Muscle layer of colon (tissue), 2 donors: Measurements from ENCODE around the gene GPR132.
"Not testable (repeated sequence)": the region's sequence is repeated elsewhere in the genome, so short reads cannot be mapped to it uniquely, and the experiment has no call there.

ENCODE experiments used
- H3K27ac ChIP-seq: one replicate; pipeline ENCODE4 v1.7.0; 2013; ENCODE audit warnings: low read depth, mild to moderate bottlenecking, low read length, moderate library complexity
- H3K27me3 ChIP-seq, 2 donors: one replicate each; pipeline ENCODE4 v1.7.0; 2013; ENCODE audit warnings: low read length in 2 of 2, mild to moderate bottlenecking in 2 of 2; ENCODE audit not compliant: insufficient read depth in 2 of 2, control insufficient read depth in 1 of 2
- H3K36me3 ChIP-seq: one replicate; pipeline ENCODE4 v1.7.0; 2013; ENCODE audit warnings: mild to moderate bottlenecking, low read length; ENCODE audit not compliant: insufficient read depth
- H3K4me1 ChIP-seq: one replicate; pipeline ENCODE4 v1.7.0; 2013; ENCODE audit warnings: mild to moderate bottlenecking, low read length; ENCODE audit not compliant: insufficient read depth
- H3K4me3 ChIP-seq, 2 donors: one replicate each; pipeline ENCODE4 v1.7.0; 2013; ENCODE audit warnings: low read length in 2 of 2, low read depth in 1 of 2, mild to moderate bottlenecking in 1 of 2, moderate library complexity in 1 of 2
- H3K9ac ChIP-seq: one replicate; pipeline ENCODE4 v1.7.0; 2013; ENCODE audit warnings: low read length
- H3K9me3 ChIP-seq: one replicate; pipeline ENCODE4 v1.7.0; 2013; ENCODE audit warnings: mild to moderate bottlenecking, low read length
- donor health status: abdominal sarcoma.
- donor health status: Adenocarcinoma of cecum.

GPR132 gene

GRCh38 chr14:105030194-105030593 lies 35.0 kb downstream of the GPR132 start:
- Histone ChIP-seq H3K27me3 (peaks cover 0 to 17% of the 10 kb centered on the region in 2 donors), H3K36me3 (no peaks in the 10 kb centered on the region), H3K9me3 (no peaks in the 10 kb centered on the region), H3K4me3 (no peak overlapping the region), H3K9ac (no peak overlapping the region), H3K4me1 (no peaks in the 10 kb centered on the region), H3K27ac (no peak overlapping the region)

DNA sequence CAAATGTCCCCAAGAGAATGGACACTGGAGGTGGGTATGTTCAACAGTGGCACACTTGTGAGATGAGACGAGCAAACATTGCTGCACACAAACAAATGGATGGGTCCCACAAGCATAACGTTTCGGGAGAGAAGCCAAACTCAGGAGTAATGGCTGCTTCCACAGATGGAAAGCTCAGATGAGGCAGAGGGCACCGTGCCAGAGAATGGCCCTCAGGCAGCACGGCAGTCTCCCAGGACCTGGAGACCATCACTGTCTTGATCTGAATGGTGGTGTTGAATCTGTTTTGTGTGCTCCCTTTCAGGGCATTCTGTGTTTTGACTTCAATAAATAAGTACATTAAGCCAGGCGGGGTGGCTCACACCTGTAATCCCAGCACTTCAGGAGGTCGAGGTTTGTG lies 35.8 kb downstream of the GPR132 start:
- Histone ChIP-seq H3K27me3 (peaks cover 0 to 12% of the 10 kb centered on the region in 2 donors), H3K4me3 (no peak overlapping the region), H3K4me1 (no peaks in the 10 kb centered on the region), H3K27ac (no peak overlapping the region), H3K9me3 (no peaks in the 10 kb centered on the region), H3K36me3 (no peaks in the 10 kb centered on the region), H3K9ac (no peak overlapping the region)

DNA sequence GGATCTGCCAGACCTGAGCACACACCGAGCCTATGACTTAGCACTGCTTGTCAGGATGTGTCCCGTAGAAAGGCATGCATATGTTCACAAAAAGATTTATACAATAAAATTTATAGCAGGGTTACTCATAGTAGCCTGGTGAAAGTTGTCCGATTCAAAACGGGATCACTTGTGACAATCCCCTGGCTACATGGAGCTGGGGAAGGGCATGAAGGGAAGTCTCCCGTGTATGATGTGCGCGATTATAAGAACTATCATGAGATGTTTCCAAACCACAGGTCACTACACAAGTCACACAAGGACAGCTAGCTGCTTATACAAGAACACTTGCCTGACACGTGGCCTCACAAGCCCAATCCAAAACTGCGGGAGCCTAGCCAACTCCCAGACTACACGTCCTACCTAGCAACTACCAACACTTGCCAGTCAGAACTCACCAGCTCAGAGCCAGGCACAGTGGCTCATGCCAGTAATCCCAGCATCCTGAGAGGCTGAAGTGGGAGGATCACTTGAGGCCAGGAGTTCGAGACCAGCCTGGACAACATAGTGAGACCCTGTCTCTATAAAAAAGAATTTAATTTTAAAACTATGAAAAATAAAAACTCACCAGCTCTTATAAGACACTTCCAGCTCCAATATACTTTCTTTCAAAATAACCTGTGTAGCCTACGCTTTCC lies 36.8 kb downstream of the GPR132 start:
- Histone ChIP-seq H3K4me1 (no peaks in the 10 kb centered on the region), H3K4me3 (no peak overlapping the region), H3K27me3 (peaks cover 0 to 2% of the 10 kb centered on the region in 2 donors), H3K36me3 (no peaks in the 10 kb centered on the region), H3K9ac (no peak overlapping the region), H3K9me3 (no peaks in the 10 kb centered on the region), H3K27ac (no peak overlapping the region)

DNA sequence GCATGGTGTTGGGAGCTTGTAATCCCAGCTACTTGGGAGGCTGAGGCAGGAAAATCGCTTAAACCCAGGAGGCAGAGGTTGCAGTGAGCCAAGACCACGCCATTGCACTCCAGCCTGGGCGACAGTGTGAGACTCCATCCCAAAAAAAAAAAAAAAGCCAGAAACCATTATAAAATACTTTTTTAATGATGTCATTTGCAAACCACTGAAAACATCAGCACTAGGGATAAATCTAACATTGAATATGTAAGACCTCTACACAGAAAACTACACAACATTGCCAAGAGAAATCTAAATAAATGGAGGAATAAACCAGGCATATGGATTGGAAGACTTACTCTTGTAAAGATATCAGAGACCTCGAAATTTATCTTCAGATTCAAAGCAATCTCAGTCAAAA lies 37.5 kb downstream of the GPR132 start:
- H3K9ac ChIP-seq, H3K9me3 ChIP-seq, H3K27ac ChIP-seq, H3K36me3 ChIP-seq, H3K4me3 ChIP-seq, H3K4me1 ChIP-seq, H3K27me3 ChIP-seq: not testable (repeated sequence)

DNA sequence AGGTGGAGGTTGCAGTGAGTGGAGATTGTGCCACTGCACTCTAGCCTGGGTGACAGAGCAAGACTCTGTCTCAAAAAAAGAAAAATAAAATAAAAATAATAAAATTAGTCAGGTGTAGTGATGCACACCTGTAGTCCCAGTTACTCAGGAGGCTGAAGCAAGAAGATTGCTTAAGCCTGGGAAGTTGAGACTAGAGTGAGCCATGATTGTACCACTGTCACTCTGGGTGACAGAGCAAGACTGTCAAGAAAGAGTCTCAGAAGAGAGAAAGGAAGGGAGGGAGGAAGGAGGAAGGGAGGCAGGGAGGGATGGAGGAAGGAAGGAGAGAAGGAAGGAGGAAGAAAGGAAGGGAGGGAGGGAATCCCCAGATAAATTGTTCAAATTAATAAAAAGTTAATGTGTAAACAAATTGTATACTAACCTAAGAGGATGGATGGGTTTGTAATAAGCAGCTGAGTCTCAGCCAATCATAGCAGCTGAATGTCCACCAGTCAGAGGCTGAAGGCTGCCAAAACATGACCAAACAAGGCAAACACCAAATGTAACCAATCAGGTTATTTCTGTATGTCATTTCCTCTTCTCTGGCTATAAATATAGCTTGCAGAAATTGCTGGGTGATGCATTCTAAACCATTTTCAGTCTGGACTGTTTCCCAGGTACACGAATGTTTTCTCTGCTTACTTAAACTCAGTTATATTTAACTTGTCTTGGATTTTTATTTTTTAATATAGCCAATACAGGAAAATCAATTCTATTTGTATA lies 38.2 kb downstream of the GPR132 start:
- Histone ChIP-seq H3K4me1 (peaks cover 4% of the 10 kb centered on the region), H3K9me3 (no peaks in the 10 kb centered on the region), H3K36me3 (no peaks in the 10 kb centered on the region), H3K27me3 (no peaks in the 10 kb centered on the region), H3K27ac (no peak overlapping the region), H3K4me3 (no peak overlapping the region), H3K9ac (no peak overlapping the region)

- H3K27ac ChIP-seq = no peak overlapping the region
- no peak overlapping the region for H3K4me3 ChIP-seq
- H3K9ac ChIP-seq = no peak overlapping the region
- peaks cover 10% of the 10 kb centered on the region for H3K4me1 ChIP-seq
- H3K36me3 ChIP-seq = no peaks in the 10 kb centered on the region
- no peaks in the 10 kb centered on the region for H3K9me3 ChIP-seq
- H3K27me3 ChIP-seq = no peaks in the 10 kb centered on the region
Measured at GRCh38 chr14:105026033-105026785, 39.0 kb downstream of the GPR132 start.

GRCh38 chr14:105025429-105025828 lies 39.8 kb downstream of the GPR132 start:
- peaks cover 10% of the 10 kb centered on the region for H3K4me1 ChIP-seq
- H3K4me3 ChIP-seq = no peak overlapping the region
- no peak overlapping the region for H3K27ac ChIP-seq
- H3K36me3 ChIP-seq = no peaks in the 10 kb centered on the region
- no peaks in the 10 kb centered on the region for H3K27me3 ChIP-seq
- no peaks in the 10 kb centered on the region for H3K9me3 ChIP-seq
- H3K9ac ChIP-seq = no peak overlapping the region

GRCh38 chr14:105023791-105024480 lies 41.3 kb downstream of the GPR132 start:
- Histone ChIP-seq H3K4me1 (peaks cover 22% of the 10 kb centered on the region), H3K36me3 (no peaks in the 10 kb centered on the region), H3K27me3 (no peaks in the 10 kb centered on the region), H3K9ac (no peak overlapping the region), H3K9me3 (no peaks in the 10 kb centered on the region), H3K4me3 (no peak overlapping the region), H3K27ac (no peak overlapping the region)

- Histone ChIP-seq H3K4me3 (no peak overlapping the region), H3K27ac (no peak overlapping the region), H3K36me3 (no peaks in the 10 kb centered on the region), H3K4me1 (peaks cover 23% of the 10 kb centered on the region), H3K27me3 (no peaks in the 10 kb centered on the region), H3K9ac (no peak overlapping the region), H3K9me3 (no peaks in the 10 kb centered on the region)
Measured at GRCh38 chr14:105023144-105023543, 42.1 kb downstream of the GPR132 start.

DNA sequence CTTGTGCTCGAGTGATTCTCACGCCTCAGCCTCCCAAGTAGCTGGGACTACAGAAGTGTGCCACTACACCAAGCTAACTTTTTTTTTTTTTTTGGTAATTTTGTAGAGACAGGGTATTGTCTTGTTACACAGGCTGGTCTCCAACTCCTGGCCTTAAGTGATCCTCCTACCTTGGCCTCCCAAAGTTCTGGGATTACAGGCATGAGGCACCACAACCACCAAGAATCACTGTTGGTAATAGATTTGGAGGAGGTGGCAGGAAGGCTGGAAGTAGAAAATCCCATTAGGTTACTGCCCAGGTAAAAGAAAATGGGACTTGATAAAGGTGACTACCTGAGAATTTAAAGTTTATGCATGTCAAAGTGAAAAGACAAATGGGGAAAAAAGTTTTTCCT lies 43.0 kb downstream of the GPR132 start:
- H3K4me3 ChIP-seq = no peak overlapping the region

GRCh38 chr14:105021656-105022275 lies 43.5 kb downstream of the GPR132 start:
- no peaks in the 10 kb centered on the region for H3K27me3 ChIP-seq
- H3K27ac ChIP-seq = peak overlapping the region; percentile 94
- H3K36me3 ChIP-seq = no peaks in the 10 kb centered on the region
- peak overlapping the region; percentile 85 for H3K9ac ChIP-seq
- peaks cover 23% of the 10 kb centered on the region for H3K4me1 ChIP-seq
- no peaks in the 10 kb centered on the region for H3K9me3 ChIP-seq
- peak overlapping the region; percentile 62 to 92 for H3K4me3 ChIP-seq

More for the DNA sequence above, 43.0 kb downstream of the GPR132 start:
- Histone ChIP-seq H3K36me3 (no peaks in the 10 kb centered on the region), H3K27ac (no peak overlapping the region), H3K4me1 (peaks cover 23% of the 10 kb centered on the region), H3K9ac (no peak overlapping the region), H3K9me3 (no peaks in the 10 kb centered on the region), H3K27me3 (no peaks in the 10 kb centered on the region)
